OCI-LY1 (cell line): ENCODE results near the gene C9orf40.

Experiments used
- H2AFZ ChIP-seq: fragments of 200-600 bp; sonication (generic), shearing (Covaris generic); 2 replicates; pipeline ENCODE4 v1.6.0; 2014; ENCODE audit warnings: antibody characterized with exemption, mild to moderate bottlenecking, low read length
- H3F3A ChIP-seq: fragments of 200-600 bp; sonication (generic), shearing (Covaris generic); 2 replicates; pipeline ENCODE4 v1.6.0; 2014; ENCODE audit warnings: mild to moderate bottlenecking, antibody characterized with exemption, low read length, moderate library complexity; ENCODE audit not compliant: insufficient read depth
- H3K27ac ChIP-seq: fragments of 200-600 bp; sonication (generic); 2 replicates; pipeline ENCODE4 v1.5.1; 2014; ENCODE audit warnings: low read length, mixed run types, mild to moderate bottlenecking, low read depth; ENCODE audit not compliant: poor library complexity, severe bottlenecking
- H3K27me3 ChIP-seq: fragments of 200-600 bp; sonication (generic); 2 replicates; pipeline ENCODE4 v1.6.0; 2014; ENCODE audit warnings: antibody characterized with exemption, mild to moderate bottlenecking, low read length, moderate library complexity; ENCODE audit not compliant: insufficient read depth
- H3K36me3 ChIP-seq: fragments of 200-600 bp; sonication (generic); 2 replicates; pipeline ENCODE4 v1.6.1; 2014; ENCODE audit warnings: mild to moderate bottlenecking, antibody characterized with exemption, low read length, moderate library complexity, mixed read lengths; ENCODE audit not compliant: insufficient read depth
- H3K4me1 ChIP-seq: fragments of 200-600 bp; sonication (generic); 2 replicates; pipeline ENCODE4 v1.5.1; 2014; ENCODE audit warnings: mild to moderate bottlenecking, low read length, moderate library complexity; ENCODE audit not compliant: insufficient read depth, severe bottlenecking
- H3K4me2 ChIP-seq: fragments of 200-600 bp; sonication (generic), shearing (Covaris generic); 2 replicates; pipeline ENCODE4 v1.6.1; 2014; ENCODE audit warnings: low read length
- H3K4me3 ChIP-seq: fragments of 200-600 bp; sonication (generic); 2 replicates; pipeline ENCODE4 v1.5.1; 2014; ENCODE audit warnings: low read length, low read depth, mild to moderate bottlenecking, mixed read lengths; ENCODE audit not compliant: poor library complexity, severe bottlenecking
- H3K79me2 ChIP-seq: fragments of 200-600 bp; shearing (Covaris generic); 2 replicates; pipeline ENCODE4 v1.6.1; 2016; ENCODE audit warnings: mixed run types, low read length, mixed read lengths; ENCODE audit not compliant: insufficient read depth
- H3K9ac ChIP-seq: fragments of 200-600 bp; sonication (generic), shearing (Covaris generic); 2 replicates; pipeline ENCODE4 v1.6.1; 2014; ENCODE audit warnings: mild to moderate bottlenecking, low read length, mixed read lengths
- H3K9me2 ChIP-seq: fragments of 200-600 bp; sonication (generic), shearing (Covaris generic); 2 replicates; pipeline ENCODE4 v1.6.1; 2014; ENCODE audit warnings: low read depth, mild to moderate bottlenecking, low read length, mixed read lengths
- H3K9me3 ChIP-seq: fragments of 200-600 bp; shearing (Covaris generic); 2 replicates; pipeline ENCODE4 v1.6.1; 2014; ENCODE audit warnings: low read length, mixed read lengths
- H4K20me1 ChIP-seq: fragments of 200-600 bp; sonication (generic), shearing (Covaris generic); 2 replicates; pipeline ENCODE4 v1.6.0; 2016; ENCODE audit warnings: mild to moderate bottlenecking, low read length; ENCODE audit not compliant: insufficient read depth
- EZH2 ChIP-seq: fragments of 200-600 bp; sonication (generic), shearing (Covaris generic); IDR thresholded peaks from 2 replicates; pipeline ENCODE4 v1.8.0; 2017; ENCODE audit warnings: borderline replicate concordance, mixed run types, mild to moderate bottlenecking, antibody characterized with exemption, low read length, moderate library complexity, mixed read lengths
- TF ChIP-seq, protein P1 (sequence below): fragments of 200-600 bp; sonication (generic), shearing (Covaris generic); IDR thresholded peaks from 2 replicates; pipeline ENCODE4 v1.5.1; 2017; ENCODE audit warnings: mild to moderate bottlenecking, antibody characterized with exemption, low read length, moderate library complexity, mixed read lengths

Gene C9orf40

GRCh38 chr9:74973714-74974113 is 21.0 kb upstream of the C9orf40 start:
- H4K20me1 ChIP-seq = no peaks in the 10 kb centered on the region
- no peak for TF ChIP-seq EZH2
- TF ChIP-seq, protein P1, sequence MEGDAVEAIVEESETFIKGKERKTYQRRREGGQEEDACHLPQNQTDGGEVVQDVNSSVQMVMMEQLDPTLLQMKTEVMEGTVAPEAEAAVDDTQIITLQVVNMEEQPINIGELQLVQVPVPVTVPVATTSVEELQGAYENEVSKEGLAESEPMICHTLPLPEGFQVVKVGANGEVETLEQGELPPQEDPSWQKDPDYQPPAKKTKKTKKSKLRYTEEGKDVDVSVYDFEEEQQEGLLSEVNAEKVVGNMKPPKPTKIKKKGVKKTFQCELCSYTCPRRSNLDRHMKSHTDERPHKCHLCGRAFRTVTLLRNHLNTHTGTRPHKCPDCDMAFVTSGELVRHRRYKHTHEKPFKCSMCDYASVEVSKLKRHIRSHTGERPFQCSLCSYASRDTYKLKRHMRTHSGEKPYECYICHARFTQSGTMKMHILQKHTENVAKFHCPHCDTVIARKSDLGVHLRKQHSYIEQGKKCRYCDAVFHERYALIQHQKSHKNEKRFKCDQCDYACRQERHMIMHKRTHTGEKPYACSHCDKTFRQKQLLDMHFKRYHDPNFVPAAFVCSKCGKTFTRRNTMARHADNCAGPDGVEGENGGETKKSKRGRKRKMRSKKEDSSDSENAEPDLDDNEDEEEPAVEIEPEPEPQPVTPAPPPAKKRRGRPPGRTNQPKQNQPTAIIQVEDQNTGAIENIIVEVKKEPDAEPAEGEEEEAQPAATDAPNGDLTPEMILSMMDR = no peak

GRCh38 chr9:74963056-74963455 is 10.3 kb upstream of the C9orf40 start:
- no peaks in the 10 kb centered on the region for H3K27me3 ChIP-seq
- H3K9me2 ChIP-seq = no peaks in the 10 kb centered on the region
- H4K20me1 ChIP-seq = no peaks in the 10 kb centered on the region
- TF ChIP-seq, protein P1 = no peak
- TF ChIP-seq EZH2 = no peak
- no peaks in the 10 kb centered on the region for H3K36me3 ChIP-seq
- H3K9me3 ChIP-seq = peaks cover 16% of the 10 kb centered on the region
- no peak overlapping the region for H3K9ac ChIP-seq
- H3K79me2 ChIP-seq = no peaks in the 10 kb centered on the region
- H3K4me3 ChIP-seq = no peak overlapping the region
- no peaks in the 10 kb centered on the region for H3F3A ChIP-seq
- no peaks in the 10 kb centered on the region for H3K4me1 ChIP-seq
- H2AFZ ChIP-seq = no peak overlapping the region
- H3K27ac ChIP-seq = no peak overlapping the region
- no peak overlapping the region for H3K4me2 ChIP-seq

More at GRCh38 chr9:74973714-74974113, 21.0 kb upstream of the C9orf40 start:
- Histone ChIP-seq H3K27me3 (no peaks in the 10 kb centered on the region), H3K36me3 (peaks cover 9% of the 10 kb centered on the region), H3F3A (no peaks in the 10 kb centered on the region), H3K4me2 (no peak overlapping the region), H3K4me3 (no peak overlapping the region), H3K9ac (no peak overlapping the region), H3K4me1 (no peaks in the 10 kb centered on the region), H3K27ac (no peak overlapping the region), H3K79me2 (no peaks in the 10 kb centered on the region), H3K9me2 (no peaks in the 10 kb centered on the region), H2AFZ (no peak overlapping the region), H3K9me3 (0 out of 2 replicates have a peak, but pooled peaks cover 3% of the 10 kb centered on the region)

- Histone ChIP-seq H3K9ac (no peak overlapping the region), H2AFZ (no peak overlapping the region), H3K9me2 (no peaks in the 10 kb centered on the region), H3K4me3 (no peak overlapping the region), H3K79me2 (no peaks in the 10 kb centered on the region), H3K4me1 (peaks cover 3% of the 10 kb centered on the region), H4K20me1 (no peaks in the 10 kb centered on the region), H3K4me2 (no peak overlapping the region), H3K27me3 (no peaks in the 10 kb centered on the region), H3K27ac (no peak overlapping the region), H3F3A (no peaks in the 10 kb centered on the region), H3K9me3 (peaks cover 16% of the 10 kb centered on the region), H3K36me3 (no peaks in the 10 kb centered on the region)
- TF ChIP-seq, protein P1 = no peak
- no peak for TF ChIP-seq EZH2
Observed at GRCh38 chr9:74961496-74961895, 8.8 kb upstream of the C9orf40 start.
